Breast epithelium (tissue), 3 donors: Measurements from ENCODE around the gene VMO1.

Experiments used
- CTCF ChIP-seq, 3 donors: fragments of 450-650 bp; IDR thresholded peaks; one replicate each; pipeline ENCODE4 v1.5.1; 2016 to 2017; ENCODE audit warnings: antibody characterized with exemption in 3 of 3, mild to moderate bottlenecking in 3 of 3, moderate library complexity in 3 of 3
- POLR2A ChIP-seq: fragments of 450-650 bp; IDR thresholded peaks from one replicate; pipeline ENCODE4 v1.6.1; 2016; ENCODE audit warnings: antibody characterized with exemption, mild to moderate bottlenecking, moderate library complexity
- POLR2AphosphoS5 ChIP-seq, 3 donors: sonication (generic); formaldehyde crosslinking; IDR thresholded peaks; one replicate each; pipeline ENCODE4 v1.6.1; 2017; ENCODE audit warnings: antibody characterized with exemption in 3 of 3

GRCh38 chr17:4822835-4823234 is 36.7 kb upstream of the VMO1 start:
- TF ChIP-seq CTCF (IDR thresholded peaks at IDR 0.05): no peak
- TF ChIP-seq POLR2A: no peak
- TF ChIP-seq POLR2AphosphoS5 (IDR thresholded peaks at IDR 0.05): no peak
